Calu3 (cell line): ENCODE results near the gene AIG1. TPM values are rescaled to one million over a fixed set of nuclear protein-coding genes. Genes with fewer than 3 reads are reported as not detected.

Source experiments
- BruUV-seq: library from RNA; stranded (reverse); fragments of 400-500 nt; replicated peaks from 2 replicates; lab custom pipeline; 2021; lab: Mats Ljungman, UMichigan
- CTCF ChIA-PET: fragments of 300-600 bp; sonication (Branson Sonifier 250); formaldehyde crosslinking; loops from one replicate; lab custom pipeline; 2022; ENCODE audit warnings: antibody characterized with exemption; lab: Charles Lee
- DNase-seq: peaks from one replicate; pipeline ENCODE4 v3.0.0; 2022
- H3K27ac Mint-ChIP-seq: one replicate; pipeline ENCODE4 v1.8.0; 2022; ENCODE audit warnings: mixed read lengths; ENCODE audit not compliant: unreplicated experiment
- H3K27me3 Mint-ChIP-seq: one replicate; pipeline ENCODE4 v1.8.0; 2022; ENCODE audit warnings: mixed read lengths; ENCODE audit not compliant: unreplicated experiment
- H3K36me3 Mint-ChIP-seq: one replicate; pipeline ENCODE4 v1.8.0; 2022; ENCODE audit warnings: mild to moderate bottlenecking, moderate library complexity, mixed read lengths; ENCODE audit not compliant: insufficient read depth, unreplicated experiment
- H3K4me1 Mint-ChIP-seq: one replicate; pipeline ENCODE4 v1.8.0; 2022; ENCODE audit warnings: mild to moderate bottlenecking, low read depth, mixed read lengths; ENCODE audit not compliant: unreplicated experiment
- H3K4me3 Mint-ChIP-seq: one replicate; pipeline ENCODE4 v1.8.0; 2022; ENCODE audit warnings: mild to moderate bottlenecking, low read depth, moderate library complexity, mixed read lengths; ENCODE audit not compliant: unreplicated experiment
- H3K9me3 Mint-ChIP-seq: one replicate; pipeline ENCODE4 v1.8.0; 2022; ENCODE audit warnings: low read depth, mixed read lengths; ENCODE audit not compliant: unreplicated experiment
- intact Hi-C: fragments of 100-400 bp; cut with micrococcal nuclease; formaldehyde crosslinking; loops from one replicate; pipeline ENCODE4 v1.10.0; 2022; ENCODE audit not compliant: unreplicated experiment
- total RNA-seq: library from RNA; stranded (reverse); gene quantifications from 2 replicates; pipeline ENCODE4 v1.2.3, GENCODE V29; 2022
- TF ChIP-seq, protein P1 (sequence below): fragments of 200-600 bp; IDR thresholded peaks from one replicate; pipeline ENCODE4 v1.8.0; 2022; ENCODE audit warnings: antibody characterized with exemption; ENCODE audit not compliant: unreplicated experiment

The AIG1 gene
- total RNA-seq, 1 experiment from 2014 or later: 57.2 TPM

DNA sequence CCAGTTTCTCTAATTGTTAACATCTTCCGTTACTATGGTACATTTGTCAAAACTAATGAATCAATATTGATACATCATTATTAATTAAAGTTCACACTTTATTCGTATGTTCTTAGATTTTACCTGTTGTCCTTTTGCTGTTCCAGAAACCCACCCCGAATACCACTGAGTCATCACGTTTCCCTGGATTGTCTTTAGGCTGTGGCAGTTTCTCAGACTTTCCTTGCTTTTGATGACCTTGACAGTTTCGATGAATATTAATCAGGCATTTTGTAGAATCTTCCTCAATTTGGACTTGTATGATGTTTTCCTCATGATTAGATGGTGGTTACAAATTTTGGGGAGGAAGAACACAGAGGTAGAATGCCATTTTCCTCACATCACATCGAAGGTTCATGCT lies 39.1 kb upstream of the AIG1 start:
- Mint-ChIP-seq H3K27me3 (no peaks in the 10 kb centered on the region), H3K4me1 (no peaks in the 10 kb centered on the region), H3K27ac (no peak overlapping the region), H3K4me3 (no peak overlapping the region), H3K36me3 (no peaks in the 10 kb centered on the region), H3K9me3 (peaks cover 3% of the 10 kb centered on the region)
- intact Hi-C loops: no loop called here
- no TSS peak for BruUV-seq
- TF ChIP-seq, protein P1, sequence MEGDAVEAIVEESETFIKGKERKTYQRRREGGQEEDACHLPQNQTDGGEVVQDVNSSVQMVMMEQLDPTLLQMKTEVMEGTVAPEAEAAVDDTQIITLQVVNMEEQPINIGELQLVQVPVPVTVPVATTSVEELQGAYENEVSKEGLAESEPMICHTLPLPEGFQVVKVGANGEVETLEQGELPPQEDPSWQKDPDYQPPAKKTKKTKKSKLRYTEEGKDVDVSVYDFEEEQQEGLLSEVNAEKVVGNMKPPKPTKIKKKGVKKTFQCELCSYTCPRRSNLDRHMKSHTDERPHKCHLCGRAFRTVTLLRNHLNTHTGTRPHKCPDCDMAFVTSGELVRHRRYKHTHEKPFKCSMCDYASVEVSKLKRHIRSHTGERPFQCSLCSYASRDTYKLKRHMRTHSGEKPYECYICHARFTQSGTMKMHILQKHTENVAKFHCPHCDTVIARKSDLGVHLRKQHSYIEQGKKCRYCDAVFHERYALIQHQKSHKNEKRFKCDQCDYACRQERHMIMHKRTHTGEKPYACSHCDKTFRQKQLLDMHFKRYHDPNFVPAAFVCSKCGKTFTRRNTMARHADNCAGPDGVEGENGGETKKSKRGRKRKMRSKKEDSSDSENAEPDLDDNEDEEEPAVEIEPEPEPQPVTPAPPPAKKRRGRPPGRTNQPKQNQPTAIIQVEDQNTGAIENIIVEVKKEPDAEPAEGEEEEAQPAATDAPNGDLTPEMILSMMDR: no peak
- DNase-seq: no peak
- CTCF ChIA-PET: no interaction called here

DNA sequence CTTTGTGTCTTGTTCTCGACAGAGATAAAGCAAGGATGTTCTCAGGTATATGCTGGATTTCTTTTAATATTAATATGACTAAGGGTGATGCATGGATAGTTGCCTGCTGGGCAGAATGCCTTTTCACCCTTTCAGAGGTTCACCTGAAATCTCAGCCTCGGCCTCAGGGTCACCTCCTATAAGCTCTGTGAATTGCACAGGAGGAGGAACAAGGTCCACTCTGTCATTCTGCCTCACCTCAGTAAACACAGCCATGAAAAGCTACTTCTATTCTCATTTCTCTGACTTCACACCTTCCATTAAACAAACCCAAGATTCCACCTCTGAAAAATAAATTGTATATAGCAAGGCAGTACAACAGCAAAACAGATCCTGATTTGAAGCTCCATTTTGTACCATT lies 38.1 kb upstream of the AIG1 start:
- CTCF ChIA-PET: interaction anchor here (0.9 kb wide), 1 partner anchor 96 kb away, joined by 3 read pairs; no protein-coding TSS in a partner anchor
- Mint-ChIP-seq H3K9me3 (peaks cover 3% of the 10 kb centered on the region), H3K27ac (no peak overlapping the region), H3K4me3 (no peak overlapping the region), H3K36me3 (no peaks in the 10 kb centered on the region), H3K4me1 (no peaks in the 10 kb centered on the region), H3K27me3 (no peaks in the 10 kb centered on the region)
- TF ChIP-seq, protein P1: no peak
- no peak for DNase-seq
- intact Hi-C loops: no loop called here
- no TSS peak for BruUV-seq

DNA sequence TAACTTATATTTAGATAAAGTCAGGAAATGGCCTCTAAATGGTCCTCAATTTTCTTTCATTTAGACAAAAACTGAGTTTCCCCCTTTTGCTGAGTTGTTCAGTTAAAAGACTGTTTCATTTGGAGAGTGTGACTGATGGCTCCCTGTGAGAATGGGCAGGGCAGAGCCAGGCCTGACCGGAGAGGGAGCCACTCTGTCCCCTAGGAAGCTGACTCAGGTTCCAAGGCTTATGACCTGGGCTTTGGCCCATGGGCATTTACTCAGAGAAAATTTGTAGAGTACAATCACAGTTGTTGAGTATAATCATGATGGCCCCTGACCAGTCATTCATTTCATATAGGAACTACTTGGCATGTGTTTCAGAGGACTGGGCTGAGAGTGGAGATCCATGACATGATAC lies 37.0 kb upstream of the AIG1 start:
- DNase-seq: no peak
- Mint-ChIP-seq H3K36me3 (no peaks in the 10 kb centered on the region), H3K4me1 (no peaks in the 10 kb centered on the region), H3K4me3 (no peak overlapping the region), H3K27ac (no peak overlapping the region), H3K27me3 (no peaks in the 10 kb centered on the region), H3K9me3 (peaks cover 3% of the 10 kb centered on the region)
- CTCF ChIA-PET: no interaction called here
- no TSS peak for BruUV-seq
- intact Hi-C loops: no loop called here
- TF ChIP-seq, protein P1: no peak

DNA sequence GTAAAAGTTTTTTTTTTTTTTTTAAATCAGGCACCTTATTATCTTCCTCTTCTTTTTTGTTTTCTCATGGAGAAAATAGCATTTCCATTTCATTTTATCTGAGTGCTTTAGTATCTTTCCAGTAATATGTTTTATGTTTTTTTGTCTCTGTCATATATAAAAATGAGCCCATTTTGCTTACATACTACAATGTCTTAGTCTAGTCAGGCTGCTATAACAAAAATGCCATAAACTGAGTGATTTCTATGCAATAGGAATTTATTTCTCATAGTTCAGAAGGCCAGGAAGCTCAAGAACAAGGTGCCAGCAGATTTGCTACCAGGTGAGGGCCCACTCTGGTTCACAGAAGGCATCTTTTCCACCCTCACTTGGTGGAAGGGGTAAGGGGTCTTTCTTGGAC lies 35.7 kb upstream of the AIG1 start:
- H3K27ac Mint-ChIP-seq: no peak overlapping the region
- no peaks in the 10 kb centered on the region for H3K4me1 Mint-ChIP-seq
- no peak overlapping the region for H3K4me3 Mint-ChIP-seq
- H3K27me3 Mint-ChIP-seq: no peaks in the 10 kb centered on the region
- intact Hi-C loops: loop anchor here (5.0 kb wide), 1 partner anchor 333 kb away; no protein-coding TSS in a partner anchor
- DNase-seq: no peak
- CTCF ChIA-PET: interaction anchor here (0.6 kb wide), 1 partner anchor 70 kb away, joined by 4 read pairs; no protein-coding TSS in a partner anchor
- TF ChIP-seq, protein P1: no peak
- H3K36me3 Mint-ChIP-seq: no peaks in the 10 kb centered on the region
- BruUV-seq: no TSS peak
- H3K9me3 Mint-ChIP-seq: peaks cover 3% of the 10 kb centered on the region
